ACC112 (cell line): ENCODE results near the gene ASMT.
A peak's percentile ranks its signal among the peaks of the same experiment; 100 is the strongest.
"Not testable (repeated sequence)": the region's sequence is repeated elsewhere in the genome, so short reads cannot be mapped to it uniquely, and the experiment has no call there.

Experiments used
- H2AFZ ChIP-seq: fragments of 200-600 bp; sonication (generic); one replicate; pipeline ENCODE4 v1.6.0; 2017; ENCODE audit warnings: antibody characterized with exemption, low read length; ENCODE audit not compliant: unreplicated experiment
- H3K27ac ChIP-seq: fragments of 200-600 bp; sonication (generic); 2 replicates; pipeline ENCODE4 v1.5.1; 2014; ENCODE audit warnings: low read depth, mild to moderate bottlenecking, antibody characterized with exemption, low read length, moderate library complexity
- H3K27me3 ChIP-seq: fragments of 200-600 bp; sonication (generic); 2 replicates; pipeline ENCODE4 v1.6.1; 2014; ENCODE audit warnings: mild to moderate bottlenecking, antibody characterized with exemption, low read length, moderate library complexity, mixed read lengths; ENCODE audit not compliant: insufficient read depth
- H3K36me3 ChIP-seq: fragments of 200-600 bp; sonication (generic); 2 replicates; pipeline ENCODE4 v1.6.1; 2016; ENCODE audit warnings: mild to moderate bottlenecking, antibody characterized with exemption, low read length, moderate library complexity, mixed read lengths; ENCODE audit not compliant: insufficient read depth
- H3K4me1 ChIP-seq: fragments of 200-600 bp; sonication (generic); one replicate; pipeline ENCODE4 v1.6.1; 2016; ENCODE audit warnings: low read length, mixed read lengths; ENCODE audit not compliant: insufficient read depth, unreplicated experiment, control insufficient read depth
- H3K4me3 ChIP-seq: fragments of 200-600 bp; sonication (generic); 2 replicates; pipeline ENCODE4 v1.5.1; 2014; ENCODE audit warnings: mild to moderate bottlenecking, low read depth, low read length
- H3K79me2 ChIP-seq: fragments of 200-600 bp; sonication (generic); one replicate; pipeline ENCODE4 v1.6.0; 2016; ENCODE audit warnings: low read length; ENCODE audit not compliant: control insufficient read depth, unreplicated experiment, insufficient read depth

Gene ASMT

DNA sequence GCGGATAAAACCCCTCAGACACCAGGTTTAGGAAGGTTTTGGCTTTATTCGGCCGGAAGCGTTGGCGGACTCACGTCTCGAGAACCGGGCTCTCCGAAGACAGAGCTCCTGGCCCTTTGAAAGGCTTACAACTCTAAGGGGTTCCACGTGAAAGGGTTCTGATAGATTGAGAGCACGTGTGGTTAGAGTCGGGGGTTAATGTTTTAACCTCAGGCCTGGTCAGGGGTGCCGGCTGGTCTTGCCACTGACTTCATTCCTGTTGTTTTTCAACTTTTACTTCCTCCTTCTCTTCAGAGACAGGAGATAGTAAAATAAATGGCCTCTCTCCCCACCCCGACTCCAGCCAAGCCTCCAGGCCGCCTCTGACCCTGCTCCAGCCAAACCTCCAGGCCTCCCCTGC, 4.7 kb upstream of the ASMT start:
- Histone ChIP-seq H3K27ac (no peak overlapping the region), H3K36me3 (no peaks in the 10 kb centered on the region), H3K4me3 (no peak overlapping the region), H3K27me3 (no peaks in the 10 kb centered on the region), H2AFZ (no peak overlapping the region), H3K79me2 (no peaks in the 10 kb centered on the region), H3K4me1 (no peaks in the 10 kb centered on the region)

DNA sequence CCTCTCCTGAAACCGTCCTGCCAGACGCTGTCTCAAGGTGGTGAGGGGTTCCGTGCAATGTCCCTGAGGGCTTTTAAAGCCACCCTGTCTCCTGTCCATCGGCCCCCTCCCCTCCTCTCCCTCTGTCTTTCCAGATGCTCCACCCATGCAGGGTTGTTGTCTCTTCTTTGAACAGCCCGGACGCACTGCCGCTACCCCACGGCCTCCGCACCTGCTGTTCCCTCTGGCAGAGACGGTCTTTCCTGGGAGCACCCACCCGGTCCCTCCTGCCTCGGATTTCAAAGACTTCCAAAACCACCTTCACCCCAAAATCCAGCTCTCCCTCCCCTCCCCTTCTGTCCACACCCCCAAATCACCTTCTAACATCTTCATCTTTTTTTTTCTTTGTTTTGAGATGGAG, 4.1 kb upstream of the ASMT start:
- Histone ChIP-seq H3K4me1 (no peaks in the 10 kb centered on the region), H3K36me3 (no peaks in the 10 kb centered on the region), H3K4me3 (no peak overlapping the region), H3K79me2 (no peaks in the 10 kb centered on the region), H3K27ac (no peak overlapping the region), H2AFZ (no peak overlapping the region), H3K27me3 (no peaks in the 10 kb centered on the region)

DNA sequence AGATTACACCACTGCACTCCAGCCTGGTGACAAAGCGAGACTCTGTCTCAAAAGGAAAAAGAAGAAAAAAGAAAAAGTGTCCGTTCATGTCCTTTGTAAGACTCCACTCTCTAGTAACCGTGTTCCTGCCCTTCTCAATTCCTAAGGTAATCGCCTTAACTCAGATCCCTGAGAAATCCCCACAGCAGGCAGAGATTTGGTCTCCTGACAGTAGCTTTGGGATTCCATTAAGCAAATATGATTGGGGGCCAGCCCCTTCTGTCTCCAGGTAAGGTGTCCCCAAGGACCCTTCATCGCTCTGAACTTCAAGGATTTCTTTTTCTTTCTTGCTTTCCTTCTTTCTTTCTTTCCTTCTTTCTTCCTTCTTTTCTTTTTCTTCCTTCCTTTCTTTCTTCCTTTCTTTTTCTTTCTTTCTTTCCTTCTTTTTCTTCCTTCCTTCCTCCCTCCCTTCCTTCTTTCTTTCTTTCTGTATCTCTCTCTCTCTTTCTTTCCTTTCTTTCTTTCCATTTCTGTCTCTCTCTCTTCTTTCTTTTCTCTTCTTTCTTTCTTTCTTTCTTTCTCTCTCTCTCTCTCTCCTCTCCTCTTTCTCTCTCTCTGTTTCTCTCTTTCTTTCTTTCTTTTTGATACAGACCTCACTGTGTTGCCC, 2.1 kb upstream of the ASMT start:
- no peak overlapping the region for H3K4me3 ChIP-seq
- H3K27me3 ChIP-seq, result no peaks in the 10 kb centered on the region
- no peak overlapping the region for H3K27ac ChIP-seq
- no peaks in the 10 kb centered on the region for H3K79me2 ChIP-seq
- H2AFZ ChIP-seq, result no peak overlapping the region
- no peaks in the 10 kb centered on the region for H3K36me3 ChIP-seq
- no peaks in the 10 kb centered on the region for H3K4me1 ChIP-seq

DNA sequence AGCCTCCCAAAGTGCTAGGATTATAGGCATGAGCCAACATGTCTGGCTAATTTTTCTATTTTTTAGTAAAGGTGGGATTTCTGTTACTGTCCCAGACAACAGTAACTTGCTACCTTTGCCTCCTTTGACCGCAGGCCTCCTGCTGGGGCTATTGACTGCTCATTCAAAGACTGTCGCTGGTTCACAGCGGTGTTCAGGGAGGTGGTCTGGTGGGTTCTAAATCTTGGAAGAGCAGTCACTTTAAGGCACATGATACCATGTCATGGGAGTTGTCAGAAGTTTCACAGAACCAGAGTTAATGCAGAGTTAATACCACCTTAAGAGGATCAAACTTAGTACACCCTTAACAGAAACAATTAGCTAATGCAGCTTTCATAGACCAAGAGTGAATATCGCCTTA, 3.8 kb downstream of the ASMT start:
- Histone ChIP-seq H2AFZ (no peak overlapping the region), H3K27ac (no peak overlapping the region), H3K27me3 (no peaks in the 10 kb centered on the region), H3K4me1 (no peaks in the 10 kb centered on the region), H3K36me3 (no peaks in the 10 kb centered on the region), H3K79me2 (no peaks in the 10 kb centered on the region), H3K4me3 (no peak overlapping the region)

DNA sequence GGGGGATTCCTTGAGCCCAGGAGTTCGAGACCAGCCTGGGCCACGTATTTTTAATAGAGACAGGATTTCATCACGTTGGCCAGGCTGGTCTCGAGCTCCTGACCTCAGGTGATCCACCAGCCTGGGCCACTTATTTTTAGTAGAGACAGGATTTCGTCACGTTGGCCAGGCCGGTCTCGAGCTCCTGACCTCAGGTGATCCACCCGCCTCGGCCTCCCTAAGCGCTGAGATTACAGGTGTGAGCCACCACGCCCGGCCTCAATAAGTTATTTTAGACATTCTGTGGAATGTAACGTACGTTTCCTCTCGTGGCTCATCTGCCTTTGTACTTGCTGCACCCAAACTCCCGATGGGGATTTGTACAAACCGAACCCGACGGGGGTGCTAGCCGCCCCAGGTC, 8.8 kb downstream of the ASMT start:
- Histone ChIP-seq H3K36me3 (no peaks in the 10 kb centered on the region), H3K27me3 (no peaks in the 10 kb centered on the region), H3K4me3 (no peak overlapping the region), H3K4me1 (no peaks in the 10 kb centered on the region), H3K27ac (no peak overlapping the region), H2AFZ (no peak overlapping the region), H3K79me2 (no peaks in the 10 kb centered on the region)

DNA sequence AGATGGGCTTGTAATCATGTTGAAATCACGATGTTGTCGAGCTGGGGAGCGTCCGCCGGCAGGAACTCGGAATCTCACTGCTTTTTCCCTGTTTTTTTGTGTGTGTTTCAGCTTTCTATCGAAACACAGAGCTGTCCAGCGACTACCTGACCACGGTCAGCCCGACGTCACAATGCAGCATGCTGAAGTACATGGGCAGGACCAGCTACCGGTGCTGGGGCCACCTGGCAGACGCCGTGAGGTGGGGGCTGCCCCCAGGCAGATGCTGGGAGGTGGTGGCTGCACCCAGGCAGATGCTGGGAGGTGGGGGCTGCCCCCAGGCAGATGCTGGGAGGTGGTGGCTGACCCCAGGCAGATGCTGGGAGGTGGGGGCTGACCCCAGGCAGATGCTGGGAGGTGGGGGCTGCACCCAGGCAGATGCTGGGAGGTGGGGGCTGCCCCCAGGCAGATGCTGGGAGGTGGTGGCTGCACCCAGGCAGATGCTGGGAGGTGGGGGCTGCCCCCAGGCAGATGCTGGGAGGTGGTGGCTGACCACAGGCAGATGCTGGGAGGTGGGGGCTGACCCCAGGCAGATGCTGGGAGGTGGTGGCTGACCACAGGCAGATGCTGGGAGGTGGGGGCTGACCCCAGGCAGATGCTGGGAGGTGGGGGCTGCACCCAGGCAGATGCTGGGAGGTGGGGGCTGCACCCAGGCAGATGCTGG, 9.4 kb downstream of the ASMT start:
- not testable (repeated sequence) for H3K27ac ChIP-seq, H3K27me3 ChIP-seq, H3K79me2 ChIP-seq, H2AFZ ChIP-seq, H3K4me1 ChIP-seq, H3K36me3 ChIP-seq, H3K4me3 ChIP-seq

DNA sequence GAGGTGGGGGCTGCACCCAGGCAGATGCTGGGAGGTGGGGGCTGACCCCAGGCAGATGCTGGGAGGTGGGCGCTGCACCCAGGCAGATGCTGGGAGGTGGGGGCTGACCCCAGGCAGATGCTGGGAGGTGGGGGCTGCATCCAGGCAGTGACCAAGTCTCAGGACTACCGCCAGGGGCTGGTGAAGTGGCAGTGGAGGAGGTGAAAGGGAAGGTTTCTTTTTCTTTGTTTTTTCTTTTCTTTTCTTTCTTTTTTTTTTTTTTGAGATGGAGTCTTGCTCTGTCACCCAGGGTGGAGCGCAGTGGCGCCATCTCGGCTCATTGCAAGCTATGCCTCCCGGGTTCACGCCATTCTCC, 10.0 kb downstream of the ASMT start:
- H3K36me3 ChIP-seq, H3K27ac ChIP-seq, H2AFZ ChIP-seq, H3K4me3 ChIP-seq, H3K4me1 ChIP-seq, H3K27me3 ChIP-seq, H3K79me2 ChIP-seq: not testable (repeated sequence)

DNA sequence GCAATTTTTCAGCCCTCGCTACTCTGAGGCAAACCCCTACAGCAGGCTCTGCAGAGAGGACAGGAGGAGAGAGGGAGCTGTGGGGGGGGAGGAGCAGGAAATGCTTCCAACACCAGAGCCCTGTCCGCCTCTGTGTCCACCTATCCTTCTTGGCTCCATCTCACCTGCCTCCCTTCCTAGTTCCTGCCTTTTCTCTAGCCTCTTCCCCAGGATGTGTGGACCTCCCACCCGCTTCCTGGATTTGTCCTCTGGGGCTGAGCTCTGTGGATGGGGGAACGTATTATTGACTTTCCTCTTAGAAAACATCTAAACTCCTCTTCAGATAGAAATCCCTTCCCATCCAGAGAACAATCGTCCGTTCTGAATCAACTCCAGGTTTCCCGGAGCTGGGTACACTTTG, 14.4 kb downstream of the ASMT start:
- H3K79me2 ChIP-seq, result no peaks in the 10 kb centered on the region
- no peaks in the 10 kb centered on the region for H3K36me3 ChIP-seq
- no peak overlapping the region for H3K27ac ChIP-seq
- H2AFZ ChIP-seq, result no peak overlapping the region
- no peak overlapping the region for H3K4me3 ChIP-seq
- no peaks in the 10 kb centered on the region for H3K4me1 ChIP-seq
- H3K27me3 ChIP-seq, result peaks cover 8% of the 10 kb centered on the region; the same call in 1 of the 2 replicates

DNA sequence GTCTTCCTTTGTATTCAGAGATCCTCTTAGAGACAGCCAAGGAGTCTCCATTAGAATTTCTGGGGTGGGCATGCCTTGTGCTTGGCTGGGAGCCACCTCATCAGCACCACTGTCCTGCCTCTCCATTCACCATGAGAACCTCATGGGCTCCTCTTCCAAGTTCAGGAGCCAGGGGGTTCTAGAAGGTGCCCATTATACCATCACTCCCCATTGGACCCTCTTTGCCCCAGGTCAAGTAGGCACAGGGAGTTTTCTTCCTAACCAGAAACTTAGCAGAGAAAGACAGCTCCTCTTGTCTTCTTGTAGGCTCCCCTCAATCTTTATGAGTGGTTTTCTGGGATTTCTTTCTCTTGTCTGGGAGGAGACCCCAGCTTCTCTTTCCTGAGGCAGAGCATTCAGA, 31.1 kb downstream of the ASMT start:
- Histone ChIP-seq H3K79me2 (no peaks in the 10 kb centered on the region), H3K36me3 (no peaks in the 10 kb centered on the region), H2AFZ (no peak overlapping the region), H3K4me1 (no peaks in the 10 kb centered on the region), H3K27ac (no peak overlapping the region), H3K4me3 (no peak overlapping the region), H3K27me3 (peaks cover 14% of the 10 kb centered on the region; the same call in 1 of the 2 replicates)

DNA sequence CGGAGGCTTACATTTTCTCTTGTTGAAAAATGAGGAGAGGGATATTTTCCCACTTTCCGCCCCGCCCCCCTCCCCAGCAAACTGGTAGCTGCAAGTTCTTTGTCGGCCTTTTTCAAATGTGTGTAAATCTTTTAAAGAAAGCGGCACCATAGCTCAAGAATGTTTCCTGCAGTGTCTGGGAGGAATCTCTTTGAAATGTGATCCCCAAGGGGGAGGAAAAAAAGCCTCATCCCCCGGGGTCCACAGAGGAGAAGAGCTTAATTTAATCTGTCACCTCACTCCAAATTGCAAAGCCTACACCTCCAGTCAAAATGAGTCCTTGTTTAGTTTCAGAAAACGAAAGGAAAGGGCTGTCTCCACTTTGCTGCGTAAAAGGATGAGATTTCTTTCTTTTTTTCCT, 34.8 kb downstream of the ASMT start:
- Histone ChIP-seq H3K27ac (no peak overlapping the region), H3K27me3 (peaks cover 8% of the 10 kb centered on the region; the same call in 1 of the 2 replicates), H3K36me3 (no peaks in the 10 kb centered on the region), H3K79me2 (no peaks in the 10 kb centered on the region), H3K4me1 (no peaks in the 10 kb centered on the region), H3K4me3 (peak overlapping the region; percentile 67), H2AFZ (peak overlapping the region; percentile 60)

DNA sequence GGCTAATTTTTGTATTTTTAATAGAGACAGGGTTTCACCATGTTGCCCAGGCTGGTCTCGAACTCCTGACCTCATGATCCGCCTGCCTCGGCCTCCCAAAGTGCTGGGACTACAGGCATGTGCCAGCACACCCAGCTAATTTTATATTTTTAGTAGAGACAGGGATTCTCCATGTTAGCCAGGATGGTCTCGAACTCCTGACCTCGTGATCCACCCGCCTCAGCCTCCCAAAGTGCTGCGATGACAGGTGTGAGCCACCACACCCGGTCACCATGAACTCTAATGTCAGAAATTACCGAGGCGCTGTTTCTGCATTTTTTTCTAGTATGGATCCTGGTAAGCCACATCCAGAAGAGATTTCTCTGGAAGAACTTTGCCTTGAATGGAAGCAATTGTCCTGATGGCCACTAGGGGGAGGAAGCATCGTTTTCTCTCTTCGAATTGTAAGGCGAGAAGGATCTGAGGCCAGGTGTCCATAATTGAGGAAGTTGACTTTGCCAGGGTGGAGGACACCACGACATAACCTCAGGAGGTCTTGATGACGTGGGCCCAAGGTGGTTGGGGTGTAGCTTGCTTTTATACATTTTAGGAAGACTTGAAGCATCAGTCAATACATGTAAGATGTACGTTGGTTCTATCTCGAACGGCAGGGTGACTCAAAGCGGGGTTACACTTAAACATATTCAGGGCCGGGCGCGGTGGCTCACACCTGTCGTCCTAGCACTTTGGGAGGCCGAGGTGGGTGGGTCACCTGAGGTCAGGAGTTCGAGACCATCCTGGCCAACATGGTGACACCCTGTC, 37.4 kb downstream of the ASMT start:
- not testable (repeated sequence) for H3K4me1 ChIP-seq, H3K4me3 ChIP-seq, H3K27ac ChIP-seq, H2AFZ ChIP-seq, H3K27me3 ChIP-seq, H3K36me3 ChIP-seq, H3K79me2 ChIP-seq
